OCI-LY3 (cell line): ENCODE results near the gene PPP2R2B.

ENCODE experiments used
- CTCF ChIP-seq: fragments of 200-600, 300-600 bp; sonication (generic); IDR thresholded peaks from 2 replicates; pipeline ENCODE4 v1.5.1; 2014; ENCODE audit warnings: antibody characterized with exemption, low read length, low read depth
- EZH2phosphoT487 ChIP-seq: fragments of 200-600 bp; shearing (Covaris generic); IDR thresholded peaks from 2 replicates; pipeline ENCODE4 v1.6.1; 2018; ENCODE audit warnings: antibody characterized with exemption, mixed run types, low read depth

- TF ChIP-seq CTCF (no peak), EZH2phosphoT487 (no peak)
Measured at GRCh38 chr5:146753641-146754040, 124.9 kb downstream of the PPP2R2B start.
